Loucy (cell line): ENCODE measurements around the gene RAD23B.
"Not testable (repeated sequence)": the region's sequence is repeated elsewhere in the genome, so short reads cannot be mapped to it uniquely, and the experiment has no call there.

Experiments used
- H2AFZ ChIP-seq: fragments of 200-600 bp; sonication (generic); 2 replicates; pipeline ENCODE4 v1.6.0; 2016; ENCODE audit warnings: antibody characterized with exemption, mild to moderate bottlenecking, low read length, moderate library complexity
- H3F3A ChIP-seq: fragments of 200-600 bp; 2 replicates; pipeline ENCODE4 v1.6.0; 2016; ENCODE audit warnings: antibody characterized with exemption, low read depth, mild to moderate bottlenecking
- H3K27me3 ChIP-seq: fragments of 200-600 bp; sonication (generic); 2 replicates; pipeline ENCODE4 v1.6.1; 2014; ENCODE audit warnings: low read length, mild to moderate bottlenecking; ENCODE audit not compliant: insufficient read depth, poor library complexity, severe bottlenecking
- H3K36me3 ChIP-seq: fragments of 200-600 bp; sonication (generic); 2 replicates; pipeline ENCODE4 v1.6.1; 2016; ENCODE audit warnings: low read length; ENCODE audit not compliant: insufficient read depth
- H3K4me1 ChIP-seq: fragments of 200-600 bp; sonication (generic); 2 replicates; pipeline ENCODE4 v1.5.1; 2014; ENCODE audit warnings: low read length, mild to moderate bottlenecking; ENCODE audit not compliant: insufficient read depth, poor library complexity, severe bottlenecking
- H3K4me2 ChIP-seq: fragments of 200-600 bp; sonication (generic); 2 replicates; pipeline ENCODE4 v1.6.0; 2014; ENCODE audit warnings: antibody characterized with exemption, low read length, low read depth, mild to moderate bottlenecking; ENCODE audit not compliant: poor library complexity, severe bottlenecking
- H3K4me3 ChIP-seq: fragments of 200-600 bp; sonication (generic); 2 replicates; pipeline ENCODE4 v1.5.1; 2014; ENCODE audit warnings: low read length, mild to moderate bottlenecking, mixed read lengths; ENCODE audit not compliant: poor library complexity, severe bottlenecking
- H3K79me2 ChIP-seq: fragments of 200-600 bp; sonication (generic); 2 replicates; pipeline ENCODE4 v1.6.1; 2014; ENCODE audit warnings: low read length; ENCODE audit not compliant: insufficient read depth
- H3K9ac ChIP-seq: fragments of 200-600 bp; sonication (generic); 2 replicates; pipeline ENCODE4 v1.6.0; 2014; ENCODE audit warnings: mild to moderate bottlenecking, low read depth, low read length, moderate library complexity; ENCODE audit not compliant: poor library complexity, severe bottlenecking
- H3K9me2 ChIP-seq: fragments of 200-600 bp; sonication (generic); replicated peaks from 2 replicates; pipeline ENCODE4 v1.6.1; 2016; ENCODE audit warnings: low read depth, low read length, mixed read lengths
- H3K9me3 ChIP-seq: fragments of 200-600 bp; sonication (generic); 2 replicates; pipeline ENCODE4 v1.6.1; 2014; ENCODE audit warnings: mild to moderate bottlenecking, antibody characterized with exemption, low read length, low read depth; ENCODE audit not compliant: insufficient read depth
- H4K20me1 ChIP-seq: fragments of 200-600 bp; sonication (generic); 2 replicates; pipeline ENCODE4 v1.6.0; 2014; ENCODE audit warnings: antibody characterized with exemption, low read length, mild to moderate bottlenecking; ENCODE audit not compliant: insufficient read depth, poor library complexity, severe bottlenecking
- EZH2phosphoT487 ChIP-seq: fragments of 200-600 bp; IDR thresholded peaks from 2 replicates; pipeline ENCODE4 v1.6.1; 2018; ENCODE audit warnings: antibody characterized with exemption, mild to moderate bottlenecking, moderate library complexity, borderline replicate concordance
- TF ChIP-seq, protein P1 (sequence below): fragments of 200-600 bp; sonication (generic); conservative IDR thresholded peaks from 2 replicates; pipeline ENCODE4 v1.5.1; 2014; ENCODE audit warnings: mild to moderate bottlenecking, antibody characterized with exemption, low read length

RAD23B gene

DNA sequence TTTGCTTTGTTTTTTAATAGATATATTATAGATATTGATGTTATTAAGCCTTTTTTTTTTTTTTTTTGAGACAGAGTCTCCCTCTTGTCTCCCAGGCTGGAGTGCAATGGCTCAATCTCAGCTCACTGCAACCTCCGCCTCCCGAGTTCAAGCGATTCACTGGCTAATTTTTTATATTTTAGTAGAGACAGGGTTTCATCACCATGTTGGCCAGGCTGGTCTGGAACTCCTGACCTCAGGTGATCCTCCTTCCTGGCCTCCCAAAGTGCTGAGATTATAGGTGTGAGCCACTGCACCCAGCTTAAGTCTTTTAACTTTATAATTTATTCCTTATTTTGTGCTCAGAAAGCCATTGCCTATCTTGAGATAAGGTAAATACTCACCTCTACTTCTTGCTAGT lies 24.2 kb upstream of the RAD23B start:
- H4K20me1 ChIP-seq, result no peaks in the 10 kb centered on the region
- peaks cover 4% of the 10 kb centered on the region for H3K27me3 ChIP-seq
- no peak overlapping the region for H2AFZ ChIP-seq
- no peak overlapping the region for H3K4me2 ChIP-seq
- no peaks in the 10 kb centered on the region for H3K79me2 ChIP-seq
- H3K36me3 ChIP-seq, result no peaks in the 10 kb centered on the region
- no peaks in the 10 kb centered on the region for H3K9me3 ChIP-seq
- no peak for TF ChIP-seq EZH2phosphoT487
- TF ChIP-seq, protein P1, sequence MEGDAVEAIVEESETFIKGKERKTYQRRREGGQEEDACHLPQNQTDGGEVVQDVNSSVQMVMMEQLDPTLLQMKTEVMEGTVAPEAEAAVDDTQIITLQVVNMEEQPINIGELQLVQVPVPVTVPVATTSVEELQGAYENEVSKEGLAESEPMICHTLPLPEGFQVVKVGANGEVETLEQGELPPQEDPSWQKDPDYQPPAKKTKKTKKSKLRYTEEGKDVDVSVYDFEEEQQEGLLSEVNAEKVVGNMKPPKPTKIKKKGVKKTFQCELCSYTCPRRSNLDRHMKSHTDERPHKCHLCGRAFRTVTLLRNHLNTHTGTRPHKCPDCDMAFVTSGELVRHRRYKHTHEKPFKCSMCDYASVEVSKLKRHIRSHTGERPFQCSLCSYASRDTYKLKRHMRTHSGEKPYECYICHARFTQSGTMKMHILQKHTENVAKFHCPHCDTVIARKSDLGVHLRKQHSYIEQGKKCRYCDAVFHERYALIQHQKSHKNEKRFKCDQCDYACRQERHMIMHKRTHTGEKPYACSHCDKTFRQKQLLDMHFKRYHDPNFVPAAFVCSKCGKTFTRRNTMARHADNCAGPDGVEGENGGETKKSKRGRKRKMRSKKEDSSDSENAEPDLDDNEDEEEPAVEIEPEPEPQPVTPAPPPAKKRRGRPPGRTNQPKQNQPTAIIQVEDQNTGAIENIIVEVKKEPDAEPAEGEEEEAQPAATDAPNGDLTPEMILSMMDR, result no peak
- no peaks in the 10 kb centered on the region for H3F3A ChIP-seq
- H3K4me3 ChIP-seq, result no peak overlapping the region
- no peaks in the 10 kb centered on the region for H3K9me2 ChIP-seq
- no peaks in the 10 kb centered on the region for H3K4me1 ChIP-seq
- H3K9ac ChIP-seq, result no peak overlapping the region

DNA sequence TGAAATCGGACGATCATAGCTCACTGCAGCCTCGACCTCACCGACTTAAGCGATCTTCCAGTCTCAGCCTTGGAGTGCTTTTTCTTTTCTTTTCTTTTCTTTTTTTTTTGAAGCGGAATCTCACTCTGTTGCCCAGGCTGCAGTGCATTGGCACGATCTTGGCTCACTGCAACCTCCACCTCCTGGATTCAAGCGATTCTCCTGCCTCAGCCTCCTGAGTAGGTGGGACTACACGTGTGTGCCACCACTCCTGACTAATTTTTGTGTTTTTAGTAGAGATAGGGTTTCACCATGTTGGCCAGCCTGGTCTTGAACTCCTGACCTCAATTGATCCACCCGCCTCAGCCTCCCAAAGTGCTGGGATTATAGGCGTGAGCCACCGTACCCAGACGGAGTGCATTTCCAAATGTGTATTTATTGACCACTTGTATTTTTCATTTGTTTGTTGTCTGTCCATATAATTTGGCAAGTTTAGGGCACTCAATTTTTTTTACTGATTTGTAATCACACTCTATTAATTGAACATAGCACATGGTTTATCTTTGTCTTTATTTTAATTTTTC lies 23.2 kb upstream of the RAD23B start:
- not testable (repeated sequence) for H3K9ac ChIP-seq, H3K9me2 ChIP-seq, H3K79me2 ChIP-seq, H3K4me3 ChIP-seq, H3F3A ChIP-seq, H3K27me3 ChIP-seq, H4K20me1 ChIP-seq, H3K4me2 ChIP-seq, H3K4me1 ChIP-seq, H3K36me3 ChIP-seq, H2AFZ ChIP-seq, H3K9me3 ChIP-seq

- no peaks in the 10 kb centered on the region for H3K4me1 ChIP-seq
- H3K27me3 ChIP-seq, result no peaks in the 10 kb centered on the region
- H3F3A ChIP-seq, result no peaks in the 10 kb centered on the region
- H3K9me2 ChIP-seq, result no peaks in the 10 kb centered on the region
- H3K36me3 ChIP-seq, result no peaks in the 10 kb centered on the region
- no peak overlapping the region for H3K4me3 ChIP-seq
- H4K20me1 ChIP-seq, result no peaks in the 10 kb centered on the region
- no peak overlapping the region for H3K4me2 ChIP-seq
- H3K9me3 ChIP-seq, result no peaks in the 10 kb centered on the region
- TF ChIP-seq, protein P1, result no peak
- TF ChIP-seq EZH2phosphoT487, result no peak
- no peak overlapping the region for H2AFZ ChIP-seq
- H3K9ac ChIP-seq, result no peak overlapping the region
- H3K79me2 ChIP-seq, result no peaks in the 10 kb centered on the region
Measured at GRCh38 chr9:107260437-107261081, 22.5 kb upstream of the RAD23B start.

- Histone ChIP-seq H3K4me1 (no peaks in the 10 kb centered on the region), H3K9me2 (no peaks in the 10 kb centered on the region), H3K4me2 (no peak overlapping the region), H2AFZ (no peak overlapping the region), H3K4me3 (no peak overlapping the region), H4K20me1 (no peaks in the 10 kb centered on the region), H3K9me3 (no peaks in the 10 kb centered on the region), H3K9ac (no peak overlapping the region), H3K27me3 (no peaks in the 10 kb centered on the region), H3F3A (no peaks in the 10 kb centered on the region), H3K79me2 (no peaks in the 10 kb centered on the region), H3K36me3 (no peaks in the 10 kb centered on the region)
- TF ChIP-seq EZH2phosphoT487, result no peak
- TF ChIP-seq, protein P1, result no peak
Measured at GRCh38 chr9:107261106-107261505, 22.0 kb upstream of the RAD23B start.
